K562 (cell line): ENCODE measurements around the gene IL36RN. TPM values are rescaled to one million over a fixed set of nuclear protein-coding genes. Genes with fewer than 3 reads are reported as not detected.

Experiments used
- ATAC-seq: fragments of 200-7000 bp; cut with Tn5 transposase; 3 replicates; pipeline ENCODE4 v1.9.1; 2020; ENCODE audit warnings: moderate library complexity
- BruUV-seq: library from RNA; stranded (reverse); fragments of 400-500 nt; replicated peaks from 2 replicates; lab custom pipeline; 2021; lab: Mats Ljungman, UMichigan
- CTCF ChIA-PET: fragments of 300-600 bp; formaldehyde crosslinking; extraction: SDS; loops from one replicate; lab custom pipeline; 2021; ENCODE audit warnings: low intra/inter-chr PET ratio; lab: Yijun Ruan, JAX
- POLR2A ChIA-PET: fragments of 300-600, 350-650 bp; sonication (Branson Sonifier 250); formaldehyde crosslinking; extraction: SDS; loops from one replicate; lab custom pipeline; 2021; ENCODE audit warnings: antibody characterized with exemption, inconsistent platforms; lab: Yijun Ruan, JAX
- DNase-seq, 4 experiments: peaks; one replicate each; pipeline versions ENCODE4 v3.0.0 to v3.0.0-alpha.2; 2011 to 2018; ENCODE audit warnings: low spot score in 3 of 4, mixed read lengths in 3 of 4; ENCODE audit errors: extremely low read depth in 1 of 4
- FAIRE-seq: peaks from 2 replicates; lab custom pipeline; 2011; peaks lifted over from hg19 to GRCh38; lab: Jason Lieb, UNC
- H2AFZ ChIP-seq: 2 replicates; pipeline ENCODE4 v1.6.0; 2011; ENCODE audit warnings: low read depth, low read length, control low read depth, inconsistent platforms
- H3K27ac ChIP-seq: fragments of 200-600 bp; 3 replicates; pipeline ENCODE4 v1.8.0; 2011; ENCODE audit warnings: low read depth, mild to moderate bottlenecking, control low read depth, inconsistent platforms, low read length, moderate library complexity, mixed read lengths; ENCODE audit errors: extremely low read depth
- H3K27me3 ChIP-seq, 2 experiments: fragments of 300-600 bp in 1 of 2; 2 replicates in 1 of 2; 3 replicates in 1 of 2; pipeline versions ENCODE4 v1.6.0 to v1.8.0; 2011; ENCODE audit warnings: inconsistent platforms in 2 of 2, low read length in 2 of 2, mild to moderate bottlenecking in 1 of 2, mixed read lengths in 1 of 2, moderate library complexity in 1 of 2; ENCODE audit not compliant: control insufficient read depth in 2 of 2, insufficient read depth in 2 of 2
- H3K36me3 ChIP-seq: fragments of 300-600 bp; 3 replicates; pipeline ENCODE4 v1.8.0; 2011; ENCODE audit warnings: mild to moderate bottlenecking, low read length, inconsistent platforms; ENCODE audit not compliant: control insufficient read depth, insufficient read depth
- H3K4me1 ChIP-seq, 2 experiments: fragments of 200-600 bp in 1 of 2; replicated peaks in 1 of 2; 2 replicates in 1 of 2; 3 replicates in 1 of 2; pipeline versions ENCODE4 v1.5.1 to v1.8.0; 2011; ENCODE audit warnings: inconsistent platforms in 2 of 2, low read length in 2 of 2, mild to moderate bottlenecking in 1 of 2, mixed read lengths in 1 of 2, moderate library complexity in 1 of 2; ENCODE audit not compliant: control insufficient read depth in 2 of 2, insufficient read depth in 2 of 2
- H3K4me2 ChIP-seq: 2 replicates; pipeline ENCODE4 v1.6.1; 2011; ENCODE audit warnings: low read length, control low read depth, inconsistent platforms, mixed read lengths; ENCODE audit not compliant: insufficient read depth
- H3K4me3 ChIP-seq: fragments of 200-600 bp; sonication (generic), shearing (Covaris generic); 2 replicates; pipeline ENCODE4 v1.5.1; 2016; ENCODE audit warnings: control low read depth, inconsistent platforms
- H3K79me2 ChIP-seq: fragments of 200-600 bp; 3 replicates; pipeline ENCODE4 v1.8.0; 2011; ENCODE audit warnings: low read length, inconsistent platforms; ENCODE audit not compliant: control insufficient read depth, insufficient read depth
- H3K9ac ChIP-seq, 2 experiments: 2 replicates each; pipeline versions ENCODE4 v1.6.0 to v1.6.1; 2011; ENCODE audit warnings: low read depth in 2 of 2, low read length in 2 of 2, control low read depth in 1 of 2, inconsistent platforms in 1 of 2, mild to moderate bottlenecking in 1 of 2, mixed read lengths in 1 of 2; ENCODE audit not compliant: insufficient read depth in 1 of 2
- H3K9me1 ChIP-seq: one replicate; pipeline ENCODE4 v1.6.0; 2011; ENCODE audit warnings: inconsistent platforms, mild to moderate bottlenecking, low read length, moderate library complexity; ENCODE audit not compliant: control insufficient read depth, insufficient read depth
- H3K9me3 ChIP-seq: replicated peaks from 2 replicates; pipeline ENCODE4 v1.5.1; 2011; ENCODE audit warnings: low read depth, low read length, inconsistent platforms; ENCODE audit not compliant: control insufficient read depth, insufficient read depth
- H4K20me1 ChIP-seq: replicated peaks from 2 replicates; pipeline ENCODE4 v1.6.1; 2011; ENCODE audit warnings: low read length, inconsistent platforms, mixed read lengths; ENCODE audit not compliant: control insufficient read depth, insufficient read depth
- ATF1 ChIP-seq, 2 experiments: fragments of 450-650 bp in 1 of 2; IDR thresholded peaks; 2 replicates each; pipeline ENCODE4 v1.6.1; 2016; ENCODE audit warnings: missing compliant biosample characterization in 1 of 2, missing genetic modification characterization in 1 of 2
- CREM ChIP-seq: IDR thresholded peaks from 2 replicates; pipeline ENCODE4 v1.6.1; 2014; ENCODE audit warnings: antibody characterized with exemption, low read depth
- DNMT1 ChIP-seq: fragments of 450-650 bp; IDR thresholded peaks from 2 replicates; pipeline ENCODE4 v1.6.1; 2016; ENCODE audit warnings: antibody characterized with exemption, mild to moderate bottlenecking
- JUN ChIP-seq, 2 experiments: sonication (generic) in 1 of 2; formaldehyde crosslinking in 1 of 2; IDR thresholded peaks; 2 replicates each; pipeline versions ENCODE4 v1.6.1 to v1.8.0; 2012 to 2022; ENCODE audit warnings: borderline replicate concordance in 2 of 2, mild to moderate bottlenecking in 2 of 2, improper control_type of control experiment in 1 of 2, low read depth in 1 of 2, low read length in 1 of 2, missing genetic modification reagents in 1 of 2
- LEF1 ChIP-seq: fragments of 450-650 bp; IDR thresholded peaks from 2 replicates; pipeline ENCODE4 v1.6.1; 2016; ENCODE audit warnings: mild to moderate bottlenecking
- MEIS2 ChIP-seq: fragments of 450-650 bp; IDR thresholded peaks from 2 replicates; pipeline ENCODE4 v1.6.1; 2014; ENCODE audit warnings: mild to moderate bottlenecking; ENCODE audit not compliant: partially characterized antibody
- RCOR1 ChIP-seq, 2 experiments: IDR thresholded peaks; 2 replicates each; pipeline ENCODE4 v1.6.1; 2012; ENCODE audit warnings: low read depth in 2 of 2, low read length in 2 of 2, borderline replicate concordance in 1 of 2, improper control_type of control experiment in 1 of 2
- ZNF282 ChIP-seq: sonication (generic); formaldehyde crosslinking; IDR thresholded peaks from 2 replicates; pipeline ENCODE4 v1.8.1; 2023; ENCODE audit warnings: missing genetic modification reagents
- ZNF3 ChIP-seq: fragments of 250-450 bp; sonication (Bioruptor Pico); IDR thresholded peaks from 2 replicates; pipeline ENCODE4 v1.5.0; 2021; ENCODE audit warnings: mild to moderate bottlenecking, moderate library complexity
- ZNF583 ChIP-seq: fragments of 250-450 bp; sonication (Bioruptor Pico); IDR thresholded peaks from 2 replicates; pipeline ENCODE4 v1.4.0; 2020
- WGBS: fragments of 100-300 bp; shearing (Covaris generic); methylation state at CpG from one replicate; pipeline ENCODE4 v1.1.6; 2016; ENCODE audit warnings: low coverage, mixed read lengths; ENCODE audit not compliant: insufficient coverage; ENCODE audit errors: missing lambda C conversion rate; 5-methylcytosine and 5-hydroxymethylcytosine counted together
- in situ Hi-C: fragments of 300-500 bp; cut with MboI; formaldehyde crosslinking; loops from 4 replicates; pipeline ENCODE4 v1.15.0; 2018; ENCODE audit warnings: inconsistent platforms, mixed read lengths
- intact Hi-C: fragments of 100-400 bp; cut with micrococcal nuclease; formaldehyde crosslinking; loops from 2 replicates; pipeline ENCODE4 v1.14.2; 2022
- polyA plus RNA-seq, 8 experiments: library from polyadenylated mRNA; depleted of rRNA in 4 of 8; stranded (reverse) in 5 of 8; unstranded in 3 of 8; fragments of >200 nt; fragmentation: Nextera tagmentation in 2 of 8; fragmentation: Illumina TruSeq in 1 of 8; extraction: Ambion mirVana in 2 of 8; extraction: Trizol in 1 of 8; gene quantifications; 2 replicates each; pipeline versions ENCODE4 v1.2.1 to v1.2.3, GENCODE V29; 2011 to 2014; ENCODE audit warnings: inconsistent platforms in 1 of 8, missing spikeins in 1 of 8
- total RNA-seq, 7 experiments: library from RNA; depleted of rRNA in 6 of 7; stranded (reverse); fragments of >200 nt in 6 of 7; fragmentation: Illumina TruSeq in 2 of 7; extraction: Trizol in 2 of 7; gene quantifications; 2 replicates each; pipeline versions ENCODE4 v1.2.1 to v1.2.3, GENCODE V29; 2011 to 2021; ENCODE audit warnings: low replicate concordance in 1 of 7
- TF ChIP-seq, protein P1 (sequence below), 2 experiments: IDR thresholded peaks in 1 of 2; conservative IDR thresholded peaks in 1 of 2; 2 replicates each; pipeline ENCODE4 v1.6.1; 2016; ENCODE audit warnings: low read depth in 2 of 2, mild to moderate bottlenecking in 1 of 2, missing compliant biosample characterization in 1 of 2, missing genetic modification characterization in 1 of 2, moderate library complexity in 1 of 2

The IL36RN gene
- total and polyA plus RNA-seq, 9 of the 15 experiments (the other 6 are each of a cell fraction or from before 2014, with no cell fraction given): not detected

DNA sequence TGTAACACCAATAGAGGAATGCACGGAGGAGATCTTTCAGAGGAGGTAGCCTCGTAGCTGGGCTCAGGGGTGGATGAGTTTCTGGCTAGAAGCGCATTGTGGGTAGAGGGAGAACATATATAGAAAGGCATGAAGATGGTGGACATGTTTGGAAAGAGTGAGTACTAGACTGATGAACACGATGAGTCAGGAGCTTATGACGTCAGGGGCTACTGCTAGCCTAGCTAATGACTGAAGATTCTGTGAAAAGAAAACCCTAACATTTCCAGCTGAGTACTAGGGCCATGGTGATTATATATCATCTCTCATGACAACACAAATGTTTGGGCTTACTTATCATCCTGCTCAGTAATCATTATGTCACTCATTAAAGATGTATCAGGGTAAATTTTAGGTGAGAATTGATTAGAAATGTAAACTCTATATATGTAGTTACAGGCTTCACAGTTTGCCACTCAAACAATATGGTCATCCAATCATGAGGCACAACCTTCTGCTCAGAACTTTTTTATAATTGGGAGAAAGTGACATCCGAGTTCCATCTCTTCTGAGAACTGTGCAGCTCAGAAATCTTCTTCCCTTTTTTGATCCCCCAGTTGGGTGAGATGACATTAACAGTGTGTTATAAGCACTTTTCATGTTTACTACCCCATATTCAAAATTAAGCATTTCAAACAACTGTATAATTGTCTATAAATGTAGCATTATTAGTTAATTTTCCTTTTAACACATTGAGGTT, 46.2 kb downstream of the IL36RN start:
- Histone ChIP-seq H3K4me2 (no peak overlapping the region), H3K4me3 (no peak overlapping the region), H3K36me3 (no peaks in the 10 kb centered on the region), H3K27ac (no peak overlapping the region), H3K9me1 (no peaks in the 10 kb centered on the region), H3K9me3 (no peaks in the 10 kb centered on the region), H4K20me1 (no peaks in the 10 kb centered on the region), H3K4me1 (no peaks in the 10 kb centered on the region), H2AFZ (no peak overlapping the region), H3K9ac (no peak overlapping the region), H3K27me3 (peaks cover 7 to 20% of the 10 kb centered on the region in 2 experiments; a peak in 4 of 5 replicates), H3K79me2 (no peaks in the 10 kb centered on the region)
- in situ Hi-C loops: no loop called here
- ATAC-seq: 0 out of 3 replicates have a peak, but pooled peaks have one; percentile 38
- peak in 3 of 4 experiments; percentile 18 to 37 (median 21) for DNase-seq
- peak; percentile 11 for FAIRE-seq
- ChIA-PET CTCF (no interaction called here), POLR2A (interaction anchor here (1.0 to 1.7 kb wide), 3 partner anchors 8 to 33 kb away, joined by 5 read pairs; no protein-coding TSS in a partner anchor)
- WGBS: under 1% methylated on average over 6 of the region's 6 CpGs
- intact Hi-C loops: no loop called here
- BruUV-seq: no TSS peak
- TF ChIP-seq RCOR1 (IDR thresholded peaks at IDR 0.05; ENCODE audit: borderline replicate concordance in 1 of 2, low read depth in 2 of 2, low read length in 2 of 2) (no peak), CREM (peak; percentile 83), ZNF583 (CRISPR knock-in tag) (no peak), ZNF282 (CRISPR knock-in tag) (no peak), ATF1 (CRISPR knock-in tag; IDR thresholded peaks at IDR 0.05) (no peak), ATF1 (tag; IDR thresholded peaks at IDR 0.05) (peak; percentile 88), MEIS2 (peak; percentile 36), LEF1 (no peak), ZNF3 (CRISPR knock-in tag) (no peak), JUN (IDR thresholded peaks at IDR 0.05; ENCODE audit: borderline replicate concordance, low read depth, low read length) (peak; percentile 66), JUN (CRISPR knock-in tag; IDR thresholded peaks at IDR 0.05; ENCODE audit: borderline replicate concordance) (no peak), DNMT1 (no peak)
- TF ChIP-seq, protein P1, sequence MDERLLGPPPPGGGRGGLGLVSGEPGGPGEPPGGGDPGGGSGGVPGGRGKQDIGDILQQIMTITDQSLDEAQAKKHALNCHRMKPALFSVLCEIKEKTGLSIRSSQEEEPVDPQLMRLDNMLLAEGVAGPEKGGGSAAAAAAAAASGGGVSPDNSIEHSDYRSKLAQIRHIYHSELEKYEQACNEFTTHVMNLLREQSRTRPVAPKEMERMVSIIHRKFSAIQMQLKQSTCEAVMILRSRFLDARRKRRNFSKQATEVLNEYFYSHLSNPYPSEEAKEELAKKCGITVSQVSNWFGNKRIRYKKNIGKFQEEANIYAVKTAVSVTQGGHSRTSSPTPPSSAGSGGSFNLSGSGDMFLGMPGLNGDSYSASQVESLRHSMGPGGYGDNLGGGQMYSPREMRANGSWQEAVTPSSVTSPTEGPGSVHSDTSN (CRISPR knock-in tag; IDR thresholded peaks at IDR 0.05; ENCODE audit: low read depth): no peak
- TF ChIP-seq, protein P1 (tag; conservative IDR thresholded peaks at IDR 0.05; ENCODE audit: low read depth): 0 out of 2 replicates have a peak, but pooled peaks have one; percentile 32
